ENCODE results near the gene COL28A1.

COL28A1 gene

DNA sequence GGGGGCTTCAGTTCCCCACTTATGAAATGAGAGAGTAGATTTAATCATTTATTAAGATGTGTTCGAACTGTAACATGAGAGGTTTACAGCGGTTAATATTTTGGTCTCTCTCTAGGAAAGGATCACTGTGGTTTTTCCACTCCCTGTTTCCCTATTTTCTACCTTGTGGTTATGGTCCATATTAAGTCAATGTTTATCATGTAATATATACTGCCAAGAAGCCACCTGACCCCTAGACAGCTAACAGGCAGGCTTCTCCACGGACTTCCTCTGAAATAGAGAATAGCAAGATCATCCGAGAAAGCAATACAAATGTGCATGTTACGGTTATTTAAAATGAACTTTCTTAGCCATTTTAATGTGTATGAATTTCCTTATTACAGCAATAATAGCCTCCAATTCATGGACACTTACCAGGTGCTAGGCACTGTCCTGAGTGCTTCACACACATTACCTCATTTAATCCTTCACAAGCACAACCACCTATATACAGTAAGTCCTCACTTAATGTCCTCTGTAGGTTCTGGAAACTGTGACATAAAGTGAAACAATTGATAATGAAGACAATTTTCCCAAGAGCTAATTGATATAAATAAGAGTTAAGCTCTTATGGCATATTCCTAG, 835 bp upstream of the COL28A1 start:
- Histone ChIP-seq H3K27me3 (ENCODE audit: control insufficient read depth, insufficient read depth, low read length) (no peaks in the 10 kb centered on the region), H3K9me3 (replicated peaks; ENCODE audit: low read length) (peaks cover 2% of the 10 kb centered on the region), H3K36me3 (ENCODE audit: insufficient read depth, low read length) (no peaks in the 10 kb centered on the region), H3K9ac (ENCODE audit: low read depth, low read length) (no peak overlapping the region), H3K4me3 (ENCODE audit: low read length) (no peak overlapping the region), H3K4me1 (ENCODE audit: control insufficient read depth, insufficient read depth, low read length) (peaks cover 15% of the 10 kb centered on the region), H3K4me2 (ENCODE audit: low read length) (no peak overlapping the region)

DNA sequence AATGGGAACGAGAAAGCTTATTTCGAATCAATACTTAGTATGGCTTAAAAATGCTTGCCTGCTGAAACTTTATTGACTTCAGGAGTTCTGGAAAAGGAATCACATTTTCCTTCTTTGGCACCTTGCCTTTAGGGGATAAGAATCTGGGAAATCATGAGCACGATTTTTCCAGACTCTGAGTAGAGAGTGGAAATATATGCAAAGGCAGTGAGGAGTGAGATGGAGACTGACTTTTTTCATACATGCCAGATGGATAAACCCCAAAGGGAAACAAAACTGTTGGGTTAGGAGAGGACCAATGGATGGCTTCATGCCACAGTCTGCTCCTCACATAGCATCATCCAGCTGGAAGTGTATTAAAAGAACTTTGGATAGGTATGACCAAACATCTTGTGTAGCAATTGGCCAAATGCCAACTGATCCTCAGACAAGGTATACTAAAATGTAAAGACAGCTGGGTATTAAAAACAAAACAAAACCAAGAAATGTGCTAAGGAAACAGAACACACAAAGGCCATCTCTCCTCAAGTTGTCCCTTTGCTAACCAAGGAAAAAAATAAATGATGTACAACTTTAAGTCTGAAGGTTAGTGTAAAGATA, 1.7 kb downstream of the COL28A1 start:
- no peak overlapping the region for H3K9ac ChIP-seq (ENCODE audit: low read depth, low read length)
- no peaks in the 10 kb centered on the region for H3K9me3 ChIP-seq (replicated peaks; ENCODE audit: low read length)
- no peak overlapping the region for H3K4me3 ChIP-seq (ENCODE audit: low read length)
- no peaks in the 10 kb centered on the region for H3K36me3 ChIP-seq (ENCODE audit: insufficient read depth, low read length)
- H3K4me2 ChIP-seq (ENCODE audit: low read length) = no peak overlapping the region
- H3K27me3 ChIP-seq (ENCODE audit: control insufficient read depth, insufficient read depth, low read length) = no peaks in the 10 kb centered on the region
- peaks cover 9% of the 10 kb centered on the region for H3K4me1 ChIP-seq (ENCODE audit: control insufficient read depth, insufficient read depth, low read length)

DNA sequence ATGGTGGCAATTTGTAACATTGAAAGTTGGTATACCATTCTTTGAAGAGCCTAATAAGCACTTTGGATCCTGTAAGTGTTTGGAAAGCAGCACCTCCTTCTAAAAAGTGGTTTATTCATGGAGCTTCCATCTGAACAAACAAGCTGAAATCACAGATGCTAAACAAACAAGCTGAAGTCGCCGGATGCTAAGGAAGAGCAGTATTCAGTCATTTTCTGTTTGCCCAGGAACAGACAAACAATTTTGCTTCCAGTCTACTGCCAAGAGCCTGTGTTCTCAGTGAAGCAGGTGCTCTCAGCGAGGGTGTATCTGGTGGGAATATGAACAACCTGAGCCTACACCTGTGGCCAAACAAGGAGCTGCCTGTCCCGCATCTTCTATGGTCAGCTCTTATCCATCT, 6.3 kb downstream of the COL28A1 start:
- no peaks in the 10 kb centered on the region for H3K4me1 ChIP-seq (ENCODE audit: control insufficient read depth, insufficient read depth, low read length)
- no peaks in the 10 kb centered on the region for H3K27me3 ChIP-seq (ENCODE audit: control insufficient read depth, insufficient read depth, low read length)
- no peaks in the 10 kb centered on the region for H3K9me3 ChIP-seq (replicated peaks; ENCODE audit: low read length)
- H3K4me3 ChIP-seq (ENCODE audit: low read length) = no peak overlapping the region
- H3K9ac ChIP-seq (ENCODE audit: low read depth, low read length) = no peak overlapping the region
- H3K4me2 ChIP-seq (ENCODE audit: low read length) = no peak overlapping the region
- no peaks in the 10 kb centered on the region for H3K36me3 ChIP-seq (ENCODE audit: insufficient read depth, low read length)

DNA sequence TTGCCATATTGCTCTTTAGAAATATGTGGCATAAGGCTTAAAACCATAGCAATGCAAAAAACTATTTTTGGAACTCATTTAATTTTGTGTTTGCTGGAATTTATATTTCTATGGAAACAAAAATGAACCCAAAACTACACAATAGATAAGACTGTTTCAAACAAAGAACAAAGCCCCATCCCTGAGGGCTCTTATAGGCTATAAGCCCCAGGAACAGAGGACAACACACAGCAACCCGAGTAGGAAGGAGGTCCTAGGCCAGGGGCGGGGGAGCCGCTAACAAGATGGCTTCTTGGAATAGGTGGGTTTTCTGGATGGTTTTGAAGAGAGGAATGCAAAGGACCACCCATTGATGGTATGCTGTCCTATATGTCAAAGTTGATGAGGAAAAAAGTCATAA, 8.6 kb downstream of the COL28A1 start:
- Histone ChIP-seq H3K4me2 (ENCODE audit: low read length) (no peak overlapping the region), H3K9me3 (replicated peaks; ENCODE audit: low read length) (no peaks in the 10 kb centered on the region), H3K4me1 (ENCODE audit: control insufficient read depth, insufficient read depth, low read length) (no peaks in the 10 kb centered on the region), H3K27me3 (ENCODE audit: control insufficient read depth, insufficient read depth, low read length) (no peaks in the 10 kb centered on the region), H3K36me3 (ENCODE audit: insufficient read depth, low read length) (no peaks in the 10 kb centered on the region), H3K9ac (ENCODE audit: low read depth, low read length) (no peak overlapping the region), H3K4me3 (ENCODE audit: low read length) (no peak overlapping the region)

DNA sequence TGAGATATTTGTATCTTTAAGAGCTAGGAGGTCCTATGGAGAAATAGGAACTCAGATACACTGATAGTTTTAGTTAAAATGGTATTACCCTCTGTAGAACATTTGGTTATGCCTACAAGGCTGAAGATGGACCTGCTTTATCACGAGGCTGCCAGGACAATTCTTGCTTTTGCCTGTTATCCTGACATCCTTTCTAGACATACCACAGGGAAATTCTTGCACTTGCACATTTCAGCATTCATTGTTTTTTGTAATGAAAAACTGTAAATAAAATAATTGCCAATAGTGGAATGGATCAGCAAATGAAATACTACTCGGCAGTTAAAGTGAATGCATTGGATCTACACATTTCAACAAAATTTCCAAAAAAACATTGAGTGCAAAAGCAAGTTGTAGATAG, 9.7 kb downstream of the COL28A1 start:
- H3K4me1 ChIP-seq (ENCODE audit: control insufficient read depth, insufficient read depth, low read length) = peaks cover 5% of the 10 kb centered on the region
- no peaks in the 10 kb centered on the region for H3K27me3 ChIP-seq (ENCODE audit: control insufficient read depth, insufficient read depth, low read length)
- no peaks in the 10 kb centered on the region for H3K9me3 ChIP-seq (replicated peaks; ENCODE audit: low read length)
- no peaks in the 10 kb centered on the region for H3K36me3 ChIP-seq (ENCODE audit: insufficient read depth, low read length)
- H3K9ac ChIP-seq (ENCODE audit: low read depth, low read length) = no peak overlapping the region
- H3K4me2 ChIP-seq (ENCODE audit: low read length) = no peak overlapping the region
- no peak overlapping the region for H3K4me3 ChIP-seq (ENCODE audit: low read length)

DNA sequence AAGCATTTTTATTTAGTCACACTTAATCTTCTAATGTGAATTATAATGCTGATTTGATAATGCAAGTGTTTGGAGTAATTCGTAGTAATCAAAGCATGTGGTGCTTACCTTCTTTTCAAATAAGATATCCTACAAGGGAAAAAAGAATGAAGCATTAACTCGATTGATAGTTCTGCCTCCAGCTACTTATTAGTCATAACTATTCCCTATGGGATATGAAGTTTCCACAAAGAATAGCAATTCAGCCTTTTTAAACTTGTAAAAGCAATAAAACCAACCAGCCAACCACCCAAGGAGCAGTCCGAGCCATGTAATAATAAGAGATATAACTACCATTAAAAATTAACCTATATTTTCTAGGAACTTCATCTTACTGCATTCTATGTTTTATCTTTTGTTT, 11.6 kb downstream of the COL28A1 start:
- H3K4me1 ChIP-seq (ENCODE audit: control insufficient read depth, insufficient read depth, low read length) = peaks cover 19% of the 10 kb centered on the region
- no peak overlapping the region for H3K9ac ChIP-seq (ENCODE audit: low read depth, low read length)
- H3K27me3 ChIP-seq (ENCODE audit: control insufficient read depth, insufficient read depth, low read length) = no peaks in the 10 kb centered on the region
- H3K4me3 ChIP-seq (ENCODE audit: low read length) = no peak overlapping the region
- no peak overlapping the region for H3K4me2 ChIP-seq (ENCODE audit: low read length)
- no peaks in the 10 kb centered on the region for H3K9me3 ChIP-seq (replicated peaks; ENCODE audit: low read length)
- H3K36me3 ChIP-seq (ENCODE audit: insufficient read depth, low read length) = no peaks in the 10 kb centered on the region

DNA sequence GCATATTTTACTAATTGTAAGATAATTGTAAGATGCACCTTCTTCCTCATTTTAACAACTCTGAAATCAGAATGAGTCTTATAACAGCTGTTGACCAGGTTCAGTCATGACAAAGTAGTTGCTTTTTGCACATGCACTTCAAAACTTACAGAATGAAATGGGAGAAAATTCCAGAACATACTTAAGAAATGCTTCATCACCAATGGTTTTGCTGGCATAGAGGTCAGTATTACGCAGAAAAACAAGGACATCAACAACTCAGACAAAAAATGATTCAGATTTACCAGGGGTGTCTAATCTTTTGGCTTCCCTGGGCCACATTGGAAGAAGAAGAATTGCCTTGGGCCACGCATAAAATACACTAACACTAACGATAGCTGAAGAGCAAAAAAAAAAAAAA, 13.3 kb downstream of the COL28A1 start:
- no peak overlapping the region for H3K9ac ChIP-seq (ENCODE audit: low read depth, low read length)
- no peaks in the 10 kb centered on the region for H3K9me3 ChIP-seq (replicated peaks; ENCODE audit: low read length)
- H3K36me3 ChIP-seq (ENCODE audit: insufficient read depth, low read length) = no peaks in the 10 kb centered on the region
- H3K4me3 ChIP-seq (ENCODE audit: low read length) = no peak overlapping the region
- peaks cover 28% of the 10 kb centered on the region for H3K4me1 ChIP-seq (ENCODE audit: control insufficient read depth, insufficient read depth, low read length)
- no peak overlapping the region for H3K4me2 ChIP-seq (ENCODE audit: low read length)
- no peaks in the 10 kb centered on the region for H3K27me3 ChIP-seq (ENCODE audit: control insufficient read depth, insufficient read depth, low read length)

DNA sequence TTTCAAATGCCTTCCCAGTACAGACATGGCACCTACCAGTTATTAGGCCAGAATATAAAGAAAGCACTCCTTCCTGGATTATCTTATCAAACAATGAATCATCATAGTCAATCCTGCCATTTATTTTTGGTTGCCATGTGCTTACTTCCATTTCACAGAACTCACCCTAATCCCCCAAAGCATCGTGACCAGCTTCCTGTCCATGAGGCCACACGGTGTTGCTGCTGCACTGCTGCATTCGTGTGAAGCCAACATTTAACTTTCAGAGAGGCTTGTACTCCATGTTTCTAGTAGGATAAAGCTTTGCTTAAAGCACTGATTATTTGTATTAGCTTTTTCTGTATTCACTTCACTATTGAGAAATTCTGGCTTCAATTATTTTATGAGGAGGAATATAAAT, 14.4 kb downstream of the COL28A1 start:
- Histone ChIP-seq H3K9ac (ENCODE audit: low read depth, low read length) (no peak overlapping the region), H3K4me3 (ENCODE audit: low read length) (no peak overlapping the region), H3K4me1 (ENCODE audit: control insufficient read depth, insufficient read depth, low read length) (peaks cover 29% of the 10 kb centered on the region), H3K9me3 (replicated peaks; ENCODE audit: low read length) (no peaks in the 10 kb centered on the region), H3K36me3 (ENCODE audit: insufficient read depth, low read length) (no peaks in the 10 kb centered on the region), H3K27me3 (ENCODE audit: control insufficient read depth, insufficient read depth, low read length) (no peaks in the 10 kb centered on the region), H3K4me2 (ENCODE audit: low read length) (no peak overlapping the region)

DNA sequence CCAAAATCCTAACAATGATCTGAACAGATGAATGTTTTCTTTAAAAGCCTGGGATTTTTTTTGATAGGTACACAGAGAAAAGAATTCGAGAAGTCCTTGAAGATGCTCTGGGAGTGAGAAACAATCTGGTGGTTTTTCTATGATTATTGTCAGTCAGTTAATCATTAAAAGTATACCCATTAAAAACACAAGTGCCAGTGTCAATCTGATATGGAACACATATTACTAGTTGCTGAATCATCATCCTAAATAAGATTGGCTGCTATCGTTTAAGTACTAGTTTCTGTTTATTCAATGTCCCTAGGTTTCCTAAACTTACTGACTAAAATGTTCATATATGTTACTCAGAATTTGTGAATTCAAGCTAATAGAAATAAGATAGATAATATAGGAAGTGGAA, 16.1 kb downstream of the COL28A1 start:
- H3K4me2 ChIP-seq (ENCODE audit: low read length) = peak overlapping the region; percentile 3
- no peak overlapping the region for H3K4me3 ChIP-seq (ENCODE audit: low read length)
- peaks cover 29% of the 10 kb centered on the region for H3K4me1 ChIP-seq (ENCODE audit: control insufficient read depth, insufficient read depth, low read length)

DNA sequence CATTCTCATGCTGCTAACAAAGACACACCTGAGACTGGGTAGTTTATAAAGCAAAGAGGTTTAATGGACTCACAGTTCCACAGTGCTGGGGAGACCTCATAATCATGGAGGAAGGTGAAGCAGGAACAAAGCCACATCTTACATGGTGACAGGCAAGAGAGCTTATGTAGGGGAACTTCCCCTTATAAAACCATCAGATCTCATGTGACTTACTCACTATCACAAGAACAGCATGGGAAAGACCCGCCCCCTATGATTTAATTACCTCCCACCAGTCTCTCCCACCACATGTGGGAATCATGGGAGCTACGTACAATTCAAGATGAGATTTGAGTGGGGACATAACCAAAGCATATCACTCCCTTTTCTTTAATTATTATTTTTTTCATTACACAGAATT, 16.6 kb downstream of the COL28A1 start:
- no peaks in the 10 kb centered on the region for H3K27me3 ChIP-seq (ENCODE audit: control insufficient read depth, insufficient read depth, low read length)
- no peak overlapping the region for H3K4me2 ChIP-seq (ENCODE audit: low read length)
- no peaks in the 10 kb centered on the region for H3K36me3 ChIP-seq (ENCODE audit: insufficient read depth, low read length)
- H3K9me3 ChIP-seq (replicated peaks; ENCODE audit: low read length) = no peaks in the 10 kb centered on the region
- no peak overlapping the region for H3K9ac ChIP-seq (ENCODE audit: low read depth, low read length)
- H3K4me1 ChIP-seq (ENCODE audit: control insufficient read depth, insufficient read depth, low read length) = peaks cover 29% of the 10 kb centered on the region
- no peak overlapping the region for H3K4me3 ChIP-seq (ENCODE audit: low read length)

More for the DNA sequence above, 16.1 kb downstream of the COL28A1 start:
- no peaks in the 10 kb centered on the region for H3K27me3 ChIP-seq (ENCODE audit: control insufficient read depth, insufficient read depth, low read length)
- no peaks in the 10 kb centered on the region for H3K36me3 ChIP-seq (ENCODE audit: insufficient read depth, low read length)
- H3K9me3 ChIP-seq (replicated peaks; ENCODE audit: low read length) = no peaks in the 10 kb centered on the region
- no peak overlapping the region for H3K9ac ChIP-seq (ENCODE audit: low read depth, low read length)

DNA sequence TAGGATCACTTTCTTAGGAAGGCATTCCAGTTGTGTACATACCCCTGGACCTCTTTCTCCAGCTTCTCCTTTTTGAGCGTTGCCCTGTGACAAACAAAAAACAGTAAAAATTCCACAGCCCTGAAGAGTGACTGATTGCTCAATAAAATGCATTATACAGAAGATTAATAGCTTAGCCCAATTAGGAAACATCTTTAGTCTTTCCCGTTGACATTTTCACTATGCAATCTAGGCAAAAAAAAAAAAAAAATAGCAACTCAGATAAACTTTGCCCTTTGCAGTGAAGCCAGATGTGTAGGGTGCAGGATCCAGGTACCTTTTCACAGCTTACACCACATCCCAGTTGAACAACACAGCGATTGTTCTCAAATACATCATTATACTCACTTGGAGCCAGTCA, 17.9 kb downstream of the COL28A1 start:
- peaks cover 34% of the 10 kb centered on the region for H3K4me1 ChIP-seq (ENCODE audit: control insufficient read depth, insufficient read depth, low read length)
- no peaks in the 10 kb centered on the region for H3K27me3 ChIP-seq (ENCODE audit: control insufficient read depth, insufficient read depth, low read length)
- no peak overlapping the region for H3K4me2 ChIP-seq (ENCODE audit: low read length)
- H3K4me3 ChIP-seq (ENCODE audit: low read length) = no peak overlapping the region
- no peaks in the 10 kb centered on the region for H3K36me3 ChIP-seq (ENCODE audit: insufficient read depth, low read length)
- H3K9ac ChIP-seq (ENCODE audit: low read depth, low read length) = no peak overlapping the region
- H3K9me3 ChIP-seq (replicated peaks; ENCODE audit: low read length) = no peaks in the 10 kb centered on the region

DNA sequence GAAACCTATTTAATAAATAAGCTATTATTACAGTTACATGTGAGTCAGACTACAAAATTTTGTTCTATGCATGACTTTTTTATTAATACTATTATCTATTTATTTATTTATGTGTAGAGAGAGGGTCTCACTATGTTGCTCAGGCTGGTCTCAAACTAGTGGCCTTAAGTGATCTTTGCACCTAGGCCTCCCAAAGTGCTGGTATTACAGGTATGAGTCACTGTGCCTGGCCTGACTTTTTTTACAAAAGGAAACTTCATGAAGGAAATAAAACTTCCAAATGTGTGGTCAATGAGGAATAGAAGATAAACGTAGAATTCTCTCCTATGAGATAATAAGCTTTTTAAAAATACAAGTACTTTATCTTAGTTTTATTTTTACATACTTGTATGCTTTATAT, 19.0 kb downstream of the COL28A1 start:
- Histone ChIP-seq H3K4me1 (ENCODE audit: control insufficient read depth, insufficient read depth, low read length) (peaks cover 34% of the 10 kb centered on the region), H3K4me2 (ENCODE audit: low read length) (no peak overlapping the region), H3K36me3 (ENCODE audit: insufficient read depth, low read length) (no peaks in the 10 kb centered on the region), H3K9ac (ENCODE audit: low read depth, low read length) (no peak overlapping the region), H3K4me3 (ENCODE audit: low read length) (no peak overlapping the region), H3K27me3 (ENCODE audit: control insufficient read depth, insufficient read depth, low read length) (no peaks in the 10 kb centered on the region), H3K9me3 (replicated peaks; ENCODE audit: low read length) (no peaks in the 10 kb centered on the region)
